DOHH2 (cell line): Measurements from ENCODE around the gene PXK.

Source experiments
- H3F3A ChIP-seq: fragments of 200-600 bp; sonication (generic), shearing (Covaris generic); 2 replicates; pipeline ENCODE4 v1.6.0; 2016; ENCODE audit warnings: antibody characterized with exemption, mild to moderate bottlenecking; ENCODE audit not compliant: control insufficient read depth, insufficient read depth
- H3K27ac ChIP-seq: fragments of 200-600 bp; sonication (generic); 2 replicates; pipeline ENCODE4 v1.5.1; 2014; ENCODE audit warnings: low read depth, mild to moderate bottlenecking, low read length, moderate library complexity
- H3K27me3 ChIP-seq: fragments of 200-600 bp; sonication (generic); 2 replicates; pipeline ENCODE4 v1.6.1; 2014; ENCODE audit warnings: mild to moderate bottlenecking, low read length, mixed read lengths; ENCODE audit not compliant: control insufficient read depth
- H3K36me3 ChIP-seq: fragments of 200-600 bp; sonication (generic); 2 replicates; pipeline ENCODE4 v1.6.1; 2014; ENCODE audit warnings: mild to moderate bottlenecking, low read length, moderate library complexity, mixed read lengths; ENCODE audit not compliant: control insufficient read depth
- H3K4me1 ChIP-seq: fragments of 200-600 bp; sonication (generic); 2 replicates; pipeline ENCODE4 v1.6.1; 2014; ENCODE audit warnings: mild to moderate bottlenecking, low read length, mixed read lengths; ENCODE audit not compliant: control insufficient read depth
- H3K4me2 ChIP-seq: fragments of 200-600 bp; sonication (generic); 2 replicates; pipeline ENCODE4 v1.6.0; 2014; ENCODE audit warnings: mild to moderate bottlenecking, low read length, moderate library complexity
- H3K4me3 ChIP-seq: fragments of 200-600 bp; sonication (generic); 2 replicates; pipeline ENCODE4 v1.5.1; 2014; ENCODE audit warnings: mild to moderate bottlenecking, low read length, mixed read lengths
- H3K79me2 ChIP-seq: fragments of 200-600 bp; sonication (generic); 2 replicates; pipeline ENCODE4 v1.6.1; 2014; ENCODE audit warnings: mild to moderate bottlenecking, low read length, mixed read lengths; ENCODE audit not compliant: control insufficient read depth
- H3K9me2 ChIP-seq: fragments of 200-600 bp; sonication (generic); replicated peaks from 2 replicates; pipeline ENCODE4 v1.6.1; 2014; ENCODE audit warnings: mild to moderate bottlenecking, low read length, mixed read lengths; ENCODE audit not compliant: control insufficient read depth
- H3K9me3 ChIP-seq: fragments of 200-600 bp; sonication (generic); 2 replicates; pipeline ENCODE4 v1.6.1; 2014; ENCODE audit warnings: antibody characterized with exemption, low read length, mixed read lengths; ENCODE audit not compliant: control insufficient read depth, insufficient read depth
- H4K20me1 ChIP-seq: fragments of 200-600 bp; sonication (generic); 2 replicates; pipeline ENCODE4 v1.6.0; 2014; ENCODE audit warnings: low read depth, mild to moderate bottlenecking, antibody characterized with exemption, low read length, moderate library complexity; ENCODE audit not compliant: control insufficient read depth, insufficient read depth
- EZH2phosphoT487 ChIP-seq: fragments of 200-600 bp; sonication (generic); IDR thresholded peaks from 2 replicates; pipeline ENCODE4 v1.6.1; 2017; ENCODE audit warnings: borderline replicate concordance, mild to moderate bottlenecking, antibody characterized with exemption, low read length, moderate library complexity, mixed read lengths
- TF ChIP-seq, protein P1 (sequence below): fragments of 200-600 bp; sonication (generic); IDR thresholded peaks from one replicate; pipeline ENCODE4 v1.5.1; 2014; ENCODE audit warnings: antibody characterized with exemption, mild to moderate bottlenecking, low read depth, low read length; ENCODE audit not compliant: poor library complexity, severe bottlenecking

The PXK gene

DNA sequence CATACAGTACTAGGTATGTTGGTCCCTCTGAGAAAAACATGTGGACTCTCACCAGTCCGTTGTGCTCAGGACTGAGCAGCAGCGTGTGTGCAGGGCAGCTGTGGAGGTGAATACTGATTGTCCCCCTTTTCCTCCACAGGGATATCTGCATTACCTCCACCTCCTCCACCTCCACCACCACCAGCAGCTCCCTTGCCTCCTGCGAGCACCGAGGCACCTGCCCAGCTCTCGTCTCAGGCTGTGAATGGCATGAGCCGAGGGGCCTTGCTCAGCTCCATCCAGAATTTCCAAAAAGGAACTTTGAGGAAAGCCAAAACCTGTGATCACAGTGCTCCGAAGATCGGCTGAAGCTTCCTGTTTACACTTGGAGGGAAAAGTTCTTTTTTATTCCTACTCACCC is 91.9 kb downstream of the PXK start:
- Histone ChIP-seq H3K27me3 (no peaks in the 10 kb centered on the region), H4K20me1 (0 out of 2 replicates have a peak, but pooled peaks cover 7% of the 10 kb centered on the region), H3K9me3 (no peaks in the 10 kb centered on the region), H3K9me2 (no peaks in the 10 kb centered on the region), H3K79me2 (no peaks in the 10 kb centered on the region), H3K36me3 (peaks cover 100% of the 10 kb centered on the region), H3F3A (peaks cover 47% of the 10 kb centered on the region), H3K4me1 (peaks cover 10% of the 10 kb centered on the region; the same call in 1 of the 2 replicates), H3K4me3 (no peak overlapping the region), H3K4me2 (no peak overlapping the region), H3K27ac (no peak overlapping the region)
- TF ChIP-seq EZH2phosphoT487 = no peak
- TF ChIP-seq, protein P1, sequence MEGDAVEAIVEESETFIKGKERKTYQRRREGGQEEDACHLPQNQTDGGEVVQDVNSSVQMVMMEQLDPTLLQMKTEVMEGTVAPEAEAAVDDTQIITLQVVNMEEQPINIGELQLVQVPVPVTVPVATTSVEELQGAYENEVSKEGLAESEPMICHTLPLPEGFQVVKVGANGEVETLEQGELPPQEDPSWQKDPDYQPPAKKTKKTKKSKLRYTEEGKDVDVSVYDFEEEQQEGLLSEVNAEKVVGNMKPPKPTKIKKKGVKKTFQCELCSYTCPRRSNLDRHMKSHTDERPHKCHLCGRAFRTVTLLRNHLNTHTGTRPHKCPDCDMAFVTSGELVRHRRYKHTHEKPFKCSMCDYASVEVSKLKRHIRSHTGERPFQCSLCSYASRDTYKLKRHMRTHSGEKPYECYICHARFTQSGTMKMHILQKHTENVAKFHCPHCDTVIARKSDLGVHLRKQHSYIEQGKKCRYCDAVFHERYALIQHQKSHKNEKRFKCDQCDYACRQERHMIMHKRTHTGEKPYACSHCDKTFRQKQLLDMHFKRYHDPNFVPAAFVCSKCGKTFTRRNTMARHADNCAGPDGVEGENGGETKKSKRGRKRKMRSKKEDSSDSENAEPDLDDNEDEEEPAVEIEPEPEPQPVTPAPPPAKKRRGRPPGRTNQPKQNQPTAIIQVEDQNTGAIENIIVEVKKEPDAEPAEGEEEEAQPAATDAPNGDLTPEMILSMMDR = no peak

DNA sequence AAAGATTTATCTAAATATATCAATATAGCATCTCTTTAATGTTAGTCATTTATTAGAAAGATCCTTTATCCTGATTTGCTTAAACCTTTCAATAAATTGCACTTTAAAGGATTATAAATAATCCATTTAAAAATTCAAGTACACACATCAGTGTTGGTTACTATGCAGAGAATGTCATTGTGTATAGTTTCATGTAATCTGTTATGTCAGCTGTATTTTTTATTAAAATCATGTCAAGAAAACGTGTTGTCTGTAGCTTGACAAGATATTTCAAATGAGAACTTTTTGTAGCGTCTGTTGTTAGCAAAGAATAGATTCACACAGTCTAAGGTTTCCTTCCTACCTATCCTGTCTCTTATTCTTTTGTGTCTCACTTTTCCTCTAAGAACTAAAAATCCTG is 93.1 kb downstream of the PXK start:
- TF ChIP-seq, protein P1 = no peak
- Histone ChIP-seq H4K20me1 (peaks cover 7% of the 10 kb centered on the region; the same call in 1 of the 2 replicates), H3K4me1 (peaks cover 12% of the 10 kb centered on the region; the same call in 1 of the 2 replicates), H3F3A (peaks cover 52% of the 10 kb centered on the region), H3K27me3 (no peaks in the 10 kb centered on the region), H3K4me2 (no peak overlapping the region), H3K4me3 (no peak overlapping the region), H3K36me3 (peaks cover 100% of the 10 kb centered on the region), H3K79me2 (no peaks in the 10 kb centered on the region), H3K9me2 (no peaks in the 10 kb centered on the region), H3K9me3 (no peaks in the 10 kb centered on the region), H3K27ac (no peak overlapping the region)

DNA sequence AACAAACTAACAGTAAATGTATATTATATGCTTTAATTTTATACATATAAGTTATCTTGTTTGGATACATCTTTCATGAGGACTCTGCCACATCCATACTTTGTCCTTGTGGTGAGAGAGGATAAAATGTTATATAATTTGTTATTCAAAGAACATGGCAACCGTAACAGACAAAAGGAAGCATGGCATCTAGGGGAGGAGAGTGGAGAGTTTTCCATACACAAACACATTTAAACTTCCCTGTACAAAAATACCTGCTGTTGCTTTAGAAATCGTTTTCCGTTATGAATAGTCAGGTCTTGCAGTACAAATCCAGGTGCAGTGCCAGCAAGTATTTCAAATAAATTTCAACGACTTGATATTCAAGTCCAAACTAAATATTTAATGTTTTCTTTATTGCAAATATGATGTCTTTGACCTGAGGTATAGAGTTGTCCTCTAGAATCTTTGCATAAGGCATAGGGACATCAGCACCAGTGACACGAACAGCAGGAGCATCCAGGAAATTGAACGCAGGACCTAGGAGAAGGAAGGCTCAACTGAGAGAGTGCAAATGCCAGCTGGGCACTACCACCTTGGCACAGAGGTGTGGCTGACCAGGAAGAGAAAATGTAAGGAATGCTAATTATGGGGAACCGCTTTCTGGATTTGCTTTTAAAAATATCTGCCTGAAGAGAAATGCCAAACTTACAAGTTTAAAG is 95.1 kb downstream of the PXK start:
- Histone ChIP-seq H3K4me2 (no peak overlapping the region), H3K9me2 (no peaks in the 10 kb centered on the region), H3K4me1 (peaks cover 17% of the 10 kb centered on the region), H3K27ac (no peak overlapping the region), H3F3A (peaks cover 54% of the 10 kb centered on the region), H3K36me3 (peaks cover 93% of the 10 kb centered on the region), H3K4me3 (no peak overlapping the region), H3K79me2 (peaks cover 18% of the 10 kb centered on the region), H4K20me1 (peaks cover 10% of the 10 kb centered on the region; the same call in 1 of the 2 replicates), H3K27me3 (no peaks in the 10 kb centered on the region), H3K9me3 (no peaks in the 10 kb centered on the region)
- TF ChIP-seq EZH2phosphoT487 = no peak
- TF ChIP-seq, protein P1 = no peak
